Fibroblast of skin of right biceps (primary cell): Measurements from ENCODE around the gene SLC24A3.

Experiments used
- DNase-seq: peaks from one replicate; pipeline ENCODE4 v3.0.0-alpha.2; 2013

Gene SLC24A3

DNA sequence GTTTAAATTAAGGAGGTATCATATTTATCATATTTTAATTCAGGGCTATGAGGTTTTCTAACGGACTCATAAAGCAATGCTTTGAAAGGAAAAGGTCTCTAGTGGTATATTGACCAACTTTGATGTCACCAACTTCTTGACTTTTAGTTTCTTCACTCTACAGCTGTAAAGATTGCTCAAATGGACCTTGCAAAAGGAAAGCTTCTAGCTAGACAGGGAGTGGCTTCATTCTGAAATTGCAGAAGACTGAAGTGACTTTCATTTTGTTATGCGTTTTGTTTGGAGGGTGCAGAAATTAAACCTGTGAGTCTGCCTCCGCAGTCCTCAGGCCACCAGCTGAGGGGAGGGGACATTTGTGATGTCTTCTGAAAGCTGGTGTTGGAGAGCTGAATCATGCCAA, 95.7 kb downstream of the SLC24A3 start:
- no peak for DNase-seq

DNA sequence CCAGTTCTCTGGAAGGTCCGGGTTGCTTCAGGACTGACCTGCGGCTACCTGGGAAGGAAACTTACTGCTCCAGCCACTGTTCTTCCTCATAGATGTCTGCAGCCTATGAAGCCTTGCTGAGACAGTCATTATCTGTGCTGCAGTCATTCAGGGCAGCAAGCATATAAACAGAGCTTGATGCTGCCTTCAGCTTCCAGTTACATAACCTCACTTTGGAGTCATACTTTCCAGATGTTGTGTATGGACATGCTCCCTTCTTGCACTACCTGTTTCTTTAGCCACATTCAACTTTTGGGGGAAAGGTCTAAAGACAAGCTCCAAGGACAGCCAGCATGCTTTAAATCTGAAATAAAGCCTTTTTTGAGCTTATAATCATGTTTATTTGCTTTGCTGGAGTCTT, 98.1 kb downstream of the SLC24A3 start:
- no peak for DNase-seq

DNA sequence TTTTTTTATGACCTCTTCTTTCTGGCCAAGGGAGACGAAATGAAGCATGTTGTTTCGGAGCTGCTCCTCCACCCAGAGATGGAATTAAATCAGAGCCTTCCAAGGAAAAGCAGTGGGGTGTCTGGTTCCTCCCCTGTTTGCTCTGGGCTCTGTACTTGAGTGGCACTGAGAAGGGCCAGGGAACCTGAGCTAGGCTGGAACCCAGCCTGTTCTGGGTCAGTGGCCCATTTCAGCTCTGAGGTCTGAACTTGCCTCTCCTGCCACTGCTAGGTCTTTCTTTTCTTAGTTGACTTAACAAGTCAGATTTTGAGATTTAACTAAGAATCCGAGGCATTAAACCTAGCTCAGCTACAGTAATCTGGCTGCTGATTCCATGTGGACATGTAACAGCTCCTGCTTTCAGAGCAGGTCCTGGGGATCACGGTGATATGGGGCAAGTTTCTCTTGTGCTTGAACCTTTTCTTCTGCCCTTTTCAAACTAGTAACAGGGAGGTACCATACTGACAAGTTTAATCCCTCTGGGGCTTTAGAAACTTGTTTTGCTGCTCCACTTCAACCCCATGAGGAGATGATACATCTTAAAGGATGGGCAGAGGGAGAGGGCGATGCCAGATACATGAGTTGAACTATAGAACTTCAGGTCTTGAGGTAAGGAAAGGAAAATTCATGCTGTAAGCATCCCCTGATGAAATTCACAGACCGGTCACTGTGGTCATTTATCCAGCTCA, 101.1 kb downstream of the SLC24A3 start:
- no peak for DNase-seq

DNA sequence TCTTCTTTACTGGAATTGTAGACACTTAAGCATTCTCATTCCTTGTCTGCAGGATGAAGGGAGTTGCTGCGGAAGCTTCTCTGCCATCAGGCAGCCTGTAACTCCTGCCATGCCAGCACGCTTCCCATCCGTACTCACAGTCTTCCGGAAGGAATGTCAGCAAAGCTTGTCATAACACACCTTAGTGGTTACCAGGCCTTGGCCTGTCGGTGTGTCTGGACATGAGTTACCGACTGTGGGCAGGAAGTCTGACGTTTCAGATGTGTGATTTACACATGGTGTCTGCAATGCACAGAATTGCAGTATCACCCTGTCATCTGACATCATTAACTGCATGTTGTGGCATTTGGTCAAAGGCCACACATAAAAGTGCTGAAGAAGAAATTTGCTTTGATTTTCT, 102.2 kb downstream of the SLC24A3 start:
- no peak for DNase-seq

DNA sequence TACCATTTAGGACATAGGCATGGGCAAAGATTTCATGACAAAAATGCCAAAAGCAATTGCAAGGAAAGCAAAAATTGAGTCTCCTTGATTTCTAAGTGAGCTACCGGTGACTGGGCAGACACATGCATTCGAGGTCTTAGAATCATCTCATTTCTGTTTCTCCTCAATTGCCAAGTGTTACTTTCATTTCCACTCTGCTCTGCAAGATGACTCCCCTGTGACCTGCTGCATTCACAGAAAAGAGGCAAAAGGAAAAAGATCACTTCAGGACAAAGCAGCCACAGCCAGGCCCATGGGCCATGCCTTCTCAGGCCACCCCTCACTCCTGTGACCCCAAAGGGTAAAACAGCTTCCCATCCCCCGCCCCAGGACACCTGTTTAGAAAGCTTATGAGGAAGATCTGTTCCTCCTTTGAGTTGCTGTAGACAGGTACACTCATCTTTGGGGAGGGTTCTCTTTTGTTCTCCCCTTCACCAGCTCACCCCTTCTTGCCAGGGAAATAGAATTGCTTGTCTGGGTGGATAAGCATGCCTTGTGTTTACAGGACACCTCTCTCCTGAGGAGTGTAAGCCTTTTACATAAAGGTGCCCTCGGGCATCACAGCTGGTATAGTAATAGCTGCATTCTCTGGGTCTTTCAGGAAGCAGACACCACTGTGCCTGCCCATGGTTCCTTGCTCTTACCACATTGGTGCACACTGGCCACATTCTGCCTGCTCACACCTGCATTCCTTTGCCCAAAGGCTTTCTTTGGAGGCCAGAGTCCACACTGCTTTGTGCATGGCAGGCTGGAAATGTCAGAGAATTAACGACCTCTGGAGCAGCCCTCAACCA, 105.0 kb downstream of the SLC24A3 start:
- DNase-seq, result no peak

DNA sequence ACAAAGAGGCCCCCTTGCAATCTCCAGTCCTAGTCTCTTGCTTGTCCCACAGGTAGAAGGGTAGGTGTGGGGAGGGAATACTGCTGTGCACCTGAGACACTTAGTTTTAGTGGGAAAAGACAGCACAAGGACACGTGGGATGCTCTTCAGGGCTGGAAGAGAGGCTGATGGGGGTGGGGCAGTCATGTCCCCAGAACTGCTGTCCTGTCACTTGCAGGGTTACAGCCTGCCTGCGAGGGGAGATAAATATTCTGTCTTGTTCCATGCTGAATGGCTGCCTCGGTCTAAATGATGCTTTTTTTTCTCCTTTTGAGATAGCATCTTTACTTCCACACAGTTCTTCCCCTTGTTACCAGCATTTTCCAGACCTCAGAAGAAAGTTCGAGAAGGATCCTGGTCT, 106.2 kb downstream of the SLC24A3 start:
- DNase-seq, result no peak

DNA sequence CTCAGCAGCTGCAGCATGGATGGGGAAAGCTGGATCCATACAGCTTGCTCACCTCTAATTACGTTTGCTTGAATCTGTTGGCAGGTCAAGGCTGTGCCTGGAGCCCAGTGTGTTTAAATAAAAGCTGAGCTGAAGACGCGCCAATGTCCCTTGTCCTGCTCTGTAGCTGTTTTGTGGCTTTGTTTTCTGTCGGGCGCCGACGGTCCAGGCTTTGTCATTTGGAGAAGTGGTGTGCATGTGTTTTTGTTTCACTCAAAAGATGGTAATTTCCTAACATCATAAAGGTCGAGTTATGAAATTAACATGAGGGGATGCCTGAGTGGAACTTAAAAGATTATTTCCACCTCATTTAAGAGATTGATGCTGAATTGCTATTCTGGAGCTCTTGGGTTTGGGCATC, 107.6 kb downstream of the SLC24A3 start:
- no peak for DNase-seq

DNA sequence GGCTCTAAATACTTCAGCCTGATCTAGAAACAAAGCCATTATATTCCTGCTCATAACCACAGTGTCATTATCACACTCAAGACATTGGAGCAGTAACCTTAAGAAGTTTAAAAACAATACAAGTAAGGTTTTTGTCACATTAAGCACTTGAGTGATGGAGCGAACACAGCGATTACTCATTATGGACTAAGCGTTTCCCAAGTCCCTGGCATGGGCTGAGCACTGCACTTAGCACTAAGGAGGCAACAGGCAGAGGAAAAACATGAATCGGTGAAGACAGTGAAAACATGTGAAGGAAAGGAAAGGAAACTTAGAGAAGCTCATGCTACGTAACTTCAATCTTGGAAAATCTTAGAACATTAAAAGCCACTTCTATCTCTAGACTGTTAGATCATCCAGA, 108.7 kb downstream of the SLC24A3 start:
- no peak for DNase-seq

DNA sequence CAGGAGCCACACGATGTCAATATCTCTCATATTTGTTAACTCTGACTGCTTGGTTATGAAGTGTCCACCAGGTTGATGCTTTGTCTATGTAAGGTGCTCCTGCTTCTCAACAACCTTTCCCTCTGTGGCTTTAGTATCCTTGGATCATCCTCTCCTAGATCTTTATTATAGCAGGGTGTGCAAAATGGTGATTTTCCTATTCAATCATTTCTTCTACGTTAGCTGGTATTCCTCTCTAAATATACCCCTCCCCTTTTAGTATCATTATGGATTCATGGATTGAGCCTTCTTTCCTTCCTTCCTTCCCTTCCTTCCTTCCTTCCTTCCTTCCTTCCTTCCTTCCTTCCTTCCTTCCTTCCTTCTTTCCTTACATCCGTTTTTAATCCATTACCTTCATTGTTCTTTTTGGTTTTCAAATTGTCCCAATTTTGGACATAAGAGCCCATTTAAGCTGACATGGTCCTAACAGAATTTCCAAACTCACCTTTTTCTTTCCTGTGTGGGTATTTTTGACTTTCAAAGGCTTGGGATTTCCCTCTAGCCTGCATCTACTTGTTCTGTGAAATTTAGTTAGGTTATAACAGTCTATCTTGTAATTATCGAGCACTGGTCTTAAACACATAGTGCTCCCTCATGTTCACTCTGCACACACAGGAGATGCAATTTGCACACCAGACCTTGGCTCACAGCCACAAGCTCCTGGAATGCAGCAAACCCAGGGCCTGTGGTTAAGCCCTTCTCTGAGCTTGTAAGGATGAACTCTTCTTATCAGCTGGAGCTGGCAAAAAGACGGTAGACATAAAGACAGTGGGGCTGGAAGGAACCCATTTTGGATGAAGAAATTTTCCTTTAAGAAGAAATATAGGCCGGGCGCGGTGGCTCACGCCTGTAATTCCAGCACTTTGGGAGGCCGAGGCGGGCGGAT, 109.9 kb downstream of the SLC24A3 start:
- DNase-seq, result no peak

DNA sequence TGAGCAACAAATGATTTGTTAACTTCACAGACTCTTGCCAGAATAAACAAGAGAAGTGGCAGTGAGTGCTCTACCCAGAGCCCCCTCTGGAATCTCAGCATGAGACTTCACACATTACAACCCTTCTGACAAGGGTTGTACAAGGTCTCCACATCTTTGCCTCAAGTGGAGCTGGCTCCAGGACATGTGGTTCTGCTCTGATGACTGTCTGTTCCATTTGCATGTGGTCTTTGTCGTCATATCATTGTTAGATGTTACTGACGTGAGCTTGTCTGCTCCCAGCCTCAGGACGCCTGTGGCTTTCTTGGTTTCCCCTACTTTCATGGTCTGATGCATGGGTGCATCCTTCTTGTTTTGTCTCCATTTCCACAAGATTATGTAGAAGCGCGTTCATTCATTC, 115.0 kb downstream of the SLC24A3 start:
- no peak for DNase-seq

DNA sequence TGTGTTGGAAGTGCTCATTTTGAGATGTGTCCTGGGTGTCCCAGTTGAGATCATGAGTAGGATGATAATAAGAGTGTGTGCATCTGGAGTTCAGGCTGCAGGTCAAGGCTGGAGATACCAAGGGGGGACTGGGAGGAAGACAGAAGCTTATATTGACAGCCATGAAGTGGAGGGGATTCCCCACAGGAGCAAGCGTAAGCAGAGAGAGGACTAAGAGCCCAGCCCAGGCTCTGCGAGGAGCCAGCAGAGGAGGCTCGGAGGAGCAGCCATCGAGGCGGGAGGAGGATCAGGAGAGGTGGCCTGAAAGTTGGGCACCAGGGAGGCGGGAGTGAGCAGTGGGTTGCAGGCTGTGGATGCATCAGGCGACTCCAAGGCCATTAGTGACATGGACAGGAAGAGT, 116.2 kb downstream of the SLC24A3 start:
- no peak for DNase-seq

DNA sequence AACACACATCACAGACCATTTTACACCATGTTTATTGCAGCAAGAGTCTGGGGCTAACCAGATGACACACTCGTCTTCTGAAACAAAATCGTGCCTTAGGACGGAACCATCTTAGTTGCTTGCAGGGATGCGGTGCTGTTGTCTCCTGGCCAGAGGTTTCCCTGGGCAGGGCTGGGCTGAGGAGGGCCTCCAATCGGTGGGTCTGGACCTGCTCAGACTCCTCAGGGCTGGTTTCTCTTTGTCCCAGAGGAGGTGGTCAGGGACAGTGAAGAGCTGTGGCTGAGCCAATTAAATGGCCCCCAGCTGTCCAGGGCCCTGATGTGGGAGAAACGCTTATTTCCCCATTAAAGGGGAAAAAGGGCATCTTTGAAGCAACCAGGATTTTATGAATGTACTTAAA, 117.6 kb downstream of the SLC24A3 start:
- no peak for DNase-seq

DNA sequence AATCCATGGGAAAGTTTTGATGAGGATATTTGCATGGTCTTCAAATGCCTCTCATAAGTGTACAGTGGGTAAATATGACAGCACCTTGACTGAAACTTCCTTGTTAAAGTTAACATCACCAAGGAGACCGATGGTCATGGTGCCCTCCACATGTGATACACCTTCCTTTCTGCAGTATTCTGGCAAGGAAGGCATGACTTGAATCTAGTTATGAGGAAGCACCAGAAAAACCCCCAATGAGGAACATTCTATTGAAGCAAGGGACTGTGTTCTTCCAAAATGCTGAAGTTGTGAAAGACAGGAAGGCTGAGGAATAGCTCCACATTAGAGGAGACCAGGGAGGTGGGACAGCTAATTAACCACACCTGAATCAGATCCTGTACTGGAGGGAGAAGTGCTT, 118.3 kb downstream of the SLC24A3 start:
- no peak for DNase-seq

DNA sequence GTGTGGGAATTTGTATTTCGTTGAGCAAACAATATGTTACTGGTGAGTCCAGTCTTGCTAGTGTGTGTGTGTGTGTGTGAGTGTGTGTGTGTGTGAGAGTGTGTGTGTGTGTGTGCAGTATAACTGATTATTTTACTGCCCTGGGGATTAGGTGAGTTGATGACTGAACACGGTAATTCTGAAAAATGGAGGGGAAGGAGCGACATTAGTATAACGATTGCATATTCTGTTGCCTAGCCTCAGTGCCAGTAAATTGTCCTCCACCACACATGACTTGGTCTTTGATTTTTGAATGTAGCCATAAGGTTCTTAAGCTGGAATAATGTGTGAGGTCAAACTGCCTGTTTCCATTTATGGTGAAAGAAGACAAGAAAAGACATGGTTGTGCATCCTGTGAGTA, 121.1 kb downstream of the SLC24A3 start:
- no peak for DNase-seq

DNA sequence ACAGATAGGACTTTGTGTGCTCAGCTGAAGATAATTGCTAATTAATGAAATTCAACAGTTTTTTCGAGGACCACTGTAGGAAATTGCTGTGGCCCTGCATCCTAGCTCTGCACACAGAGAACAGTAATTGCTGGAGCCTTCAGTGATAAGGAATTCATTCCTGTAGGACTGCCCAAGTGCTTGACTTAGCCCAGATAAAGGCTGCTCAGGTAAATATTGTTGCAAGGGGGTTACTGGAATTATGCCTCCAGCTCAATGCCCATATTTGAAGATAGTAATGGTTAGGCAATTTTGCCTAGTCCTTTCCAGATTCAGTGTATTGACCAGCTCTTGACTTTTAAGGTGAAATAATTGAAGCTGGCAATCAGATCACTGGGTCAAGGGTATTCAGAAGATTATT, 122.9 kb downstream of the SLC24A3 start:
- DNase-seq, result no peak

DNA sequence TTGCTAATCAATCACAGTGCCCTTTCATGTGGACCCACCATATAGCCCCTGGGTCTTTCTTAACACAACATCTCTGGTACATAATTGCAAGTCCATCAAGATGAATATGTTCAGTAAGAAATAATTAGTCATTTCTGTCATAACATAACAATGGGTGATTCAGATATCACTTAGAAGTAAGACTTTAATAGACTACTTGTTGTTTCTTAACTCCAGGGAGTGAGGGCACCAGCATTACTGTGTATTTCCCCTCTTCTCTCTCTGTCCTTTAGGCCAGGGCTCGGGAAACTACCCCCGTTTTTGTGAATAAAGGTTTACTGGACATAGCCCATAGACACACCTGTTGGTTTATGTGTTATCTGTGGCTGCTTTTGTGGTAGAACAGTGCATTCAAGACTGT, 123.5 kb downstream of the SLC24A3 start:
- DNase-seq, result no peak

DNA sequence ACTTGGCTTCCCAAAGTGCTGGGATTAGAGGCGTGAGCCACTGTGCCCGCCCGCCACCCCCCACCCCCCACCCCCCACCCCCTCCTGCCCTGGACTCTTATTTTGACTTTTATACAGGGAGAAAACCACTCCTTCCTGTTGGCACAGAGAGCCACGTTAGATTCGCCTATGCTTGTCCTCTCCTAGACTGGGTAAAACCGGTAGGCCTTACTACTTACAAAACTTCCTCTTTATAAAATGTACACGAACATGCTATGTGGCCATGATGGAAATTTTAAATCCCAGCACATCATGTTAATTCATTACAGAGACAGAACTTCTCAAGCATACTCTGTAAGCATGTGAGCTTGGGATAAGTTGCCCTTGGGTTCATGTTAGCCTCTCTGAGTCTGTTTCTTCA, 124.2 kb downstream of the SLC24A3 start:
- no peak for DNase-seq

DNA sequence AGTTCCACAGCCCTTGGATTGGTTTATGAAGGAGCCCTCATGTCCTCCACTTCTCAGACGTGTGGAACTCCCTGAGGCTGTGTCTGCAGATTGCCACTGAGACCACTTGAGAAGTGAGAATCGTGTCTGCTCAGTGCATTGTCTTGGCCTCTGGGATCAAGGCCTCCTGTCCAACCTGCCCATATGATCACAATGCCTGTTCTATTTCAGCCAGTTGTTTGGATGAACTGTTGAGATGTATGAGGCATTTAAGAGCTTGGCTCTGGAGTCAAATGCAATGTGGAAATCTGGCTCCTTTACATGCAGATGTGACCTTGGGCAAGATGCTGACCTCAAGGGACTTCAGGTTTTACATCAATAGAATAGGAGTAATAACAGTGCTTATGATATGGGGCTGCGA, 125.9 kb downstream of the SLC24A3 start:
- no peak for DNase-seq

DNA sequence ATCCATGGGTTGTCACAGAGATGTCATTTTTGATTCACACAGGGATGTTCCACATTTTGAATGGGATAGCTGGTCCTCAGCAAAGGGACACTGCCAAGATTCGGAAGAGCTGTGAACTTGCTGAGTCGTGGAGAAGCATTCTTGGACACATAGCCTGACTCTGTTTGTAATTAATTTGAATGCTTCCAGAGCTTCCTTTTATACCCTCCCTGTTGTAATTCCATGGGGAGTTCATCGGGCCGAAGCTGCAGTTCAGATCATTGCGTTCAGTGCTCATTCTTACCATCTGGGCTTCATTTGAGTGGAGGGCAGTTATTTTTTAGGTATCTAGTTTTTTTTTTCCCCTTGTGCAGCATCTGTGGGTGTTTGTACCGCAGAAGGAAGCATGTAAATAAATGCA, 126.5 kb downstream of the SLC24A3 start:
- no peak for DNase-seq

DNA sequence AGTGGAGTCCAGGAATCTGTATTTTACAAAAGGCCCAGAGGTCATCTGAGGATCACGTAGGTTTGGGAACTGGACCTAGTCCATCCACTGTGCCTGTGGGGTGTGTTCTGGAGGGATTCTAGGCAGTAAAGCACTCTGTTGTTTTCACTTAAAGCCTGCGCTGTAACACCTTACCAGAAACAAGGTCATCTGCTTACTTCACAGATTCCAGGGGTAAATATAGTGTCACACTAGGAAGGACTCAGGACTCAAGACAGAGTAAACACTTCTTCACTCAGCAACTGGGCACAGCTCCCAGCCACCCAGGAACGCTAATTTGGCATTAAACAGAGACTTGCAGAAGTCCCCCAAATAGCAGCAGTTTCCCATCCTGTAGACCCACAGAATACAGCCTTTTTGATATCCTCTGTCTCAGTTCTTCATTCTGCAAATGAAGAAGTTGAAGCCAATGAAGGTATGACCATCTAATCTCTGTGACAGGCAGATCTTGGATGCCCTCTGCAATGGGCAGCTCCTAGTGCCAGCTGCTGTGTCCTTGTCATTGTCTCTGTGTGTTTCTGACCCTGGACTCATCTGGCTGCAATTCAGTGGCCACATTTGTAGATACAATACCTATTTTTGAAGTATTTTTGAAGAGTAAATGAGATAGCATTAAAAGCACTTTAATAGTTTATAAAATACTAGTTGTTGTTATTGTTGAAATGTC, 129.1 kb downstream of the SLC24A3 start:
- no peak for DNase-seq

DNA sequence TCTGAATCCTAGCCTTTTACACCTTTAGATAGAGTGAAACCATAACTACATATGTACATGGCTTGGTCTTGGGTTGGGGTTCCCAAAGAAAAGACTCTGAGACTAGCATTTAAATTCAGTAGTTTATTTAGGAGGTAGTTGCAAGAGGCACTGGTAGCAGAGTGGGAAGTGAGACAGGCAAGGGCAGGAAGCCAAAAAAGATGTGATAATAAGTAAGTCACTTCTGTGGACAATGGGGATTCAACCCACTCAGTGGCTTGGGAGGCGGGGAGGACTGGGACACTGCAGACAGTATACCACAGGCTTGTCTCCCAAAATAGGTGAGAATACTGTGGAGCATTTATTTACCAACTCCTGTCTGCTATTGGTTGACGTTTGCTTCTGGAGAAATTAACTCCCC, 131.9 kb downstream of the SLC24A3 start:
- DNase-seq, result no peak

DNA sequence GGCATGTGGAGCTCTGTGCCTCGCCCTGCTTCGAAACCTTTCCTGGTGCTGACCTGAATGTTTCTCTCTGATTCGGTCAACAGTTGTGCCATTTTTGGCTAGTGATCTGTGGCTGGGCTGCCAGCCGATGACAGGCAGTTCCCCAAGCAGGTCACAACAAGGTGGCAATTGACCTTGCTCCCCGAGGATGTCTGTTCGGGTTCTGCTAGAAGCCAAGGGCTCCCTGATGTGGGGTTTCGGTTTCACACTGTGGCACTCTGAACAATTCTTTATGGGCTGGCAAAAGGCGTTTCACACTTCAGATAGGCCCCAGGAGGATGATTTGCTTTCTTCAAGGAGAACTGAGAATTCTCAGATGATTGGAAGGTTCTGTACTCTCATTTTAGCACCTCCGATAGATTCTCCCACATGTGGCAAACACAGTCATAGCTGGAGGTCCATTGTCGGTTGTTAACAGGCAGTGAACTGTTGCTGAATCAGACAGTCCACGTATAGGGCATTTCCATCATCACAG, 135.6 kb downstream of the SLC24A3 start:
- DNase-seq, result no peak

DNA sequence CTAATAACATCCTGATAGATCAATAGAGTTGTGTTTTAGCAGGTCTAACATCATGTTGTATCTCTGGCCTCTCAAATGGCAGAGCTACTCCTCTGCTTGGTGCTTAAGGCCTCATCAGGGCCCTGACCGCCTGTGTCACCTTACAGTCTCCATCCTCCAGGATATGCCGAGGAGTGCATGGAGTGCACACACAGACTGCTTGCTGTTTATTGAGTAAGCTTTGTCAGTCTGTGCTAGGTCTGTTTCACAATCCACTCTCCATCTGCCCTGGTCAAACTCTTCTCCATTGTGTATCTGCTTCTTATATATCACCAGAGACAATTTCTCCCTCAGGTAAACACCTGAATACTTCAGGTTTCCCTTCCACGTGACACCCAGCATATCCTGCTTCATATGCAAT, 136.1 kb downstream of the SLC24A3 start:
- DNase-seq, result no peak
